Fibroblast of the aortic adventitia (primary cell): ENCODE data around the gene PLD5. TPM values are rescaled to one million over a fixed set of nuclear protein-coding genes. Genes with fewer than 3 reads are reported as not detected.
"Not testable (repeated sequence)": the region's sequence is repeated elsewhere in the genome, so short reads cannot be mapped to it uniquely, and the experiment has no call there.

Experiments used
- DNase-seq: peaks from one replicate; pipeline ENCODE4 v3.0.0-alpha.2; 2010; ENCODE audit warnings: low read depth
- H3K4me3 ChIP-seq: 2 replicates; pipeline ENCODE4 v1.5.1; 2011; ENCODE audit warnings: low read depth, mild to moderate bottlenecking, control low read depth, low read length, moderate library complexity
- CTCF ChIP-seq: IDR thresholded peaks from 2 replicates; pipeline ENCODE4 v1.5.1; 2011; ENCODE audit warnings: mild to moderate bottlenecking, low read length, control low read depth, inconsistent platforms; ENCODE audit not compliant: insufficient read depth
- total RNA-seq: library from RNA; depleted of rRNA; stranded (reverse); fragments of >200 nt; gene quantifications from 2 replicates; pipeline ENCODE4 v1.2.3, GENCODE V29; 2012; ENCODE audit warnings: low replicate concordance

Gene PLD5
- total RNA-seq, 1 donor, result under 0.01 TPM

- no peak for DNase-seq
- no peak overlapping the region for H3K4me3 ChIP-seq
- no peak for TF ChIP-seq CTCF
Measured at GRCh38 chr1:242133351-242133750, 391.1 kb downstream of the PLD5 start.

- no peak for TF ChIP-seq CTCF
- H3K4me3 ChIP-seq, result no peak overlapping the region
- no peak for DNase-seq
Measured at GRCh38 chr1:242132121-242132817, 392.2 kb downstream of the PLD5 start.

- H3K4me3 ChIP-seq, result no peak overlapping the region
- DNase-seq, result no peak
- TF ChIP-seq CTCF, result no peak
Measured at GRCh38 chr1:242128951-242129502, 395.5 kb downstream of the PLD5 start.

- no peak overlapping the region for H3K4me3 ChIP-seq
- TF ChIP-seq CTCF, result no peak
- no peak for DNase-seq
Measured at GRCh38 chr1:242120432-242120831, 404.1 kb downstream of the PLD5 start.

- TF ChIP-seq CTCF, result no peak
- no peak for DNase-seq
- no peak overlapping the region for H3K4me3 ChIP-seq
Measured at GRCh38 chr1:242100921-242101320, 423.6 kb downstream of the PLD5 start.

- not testable (repeated sequence) for DNase-seq, H3K4me3 ChIP-seq
Measured at GRCh38 chr1:242097283-242097682, 427.2 kb downstream of the PLD5 start.

GRCh38 chr1:242093116-242093515 lies 431.4 kb downstream of the PLD5 start:
- H3K4me3 ChIP-seq, result no peak overlapping the region
- TF ChIP-seq CTCF, result no peak
- no peak for DNase-seq
